Nephron (organoid): Measurements from ENCODE around the gene CNST.
A peak's percentile ranks its signal among the peaks of the same experiment; 100 is the strongest.

ENCODE experiments used
- H3K27ac Mint-ChIP-seq, 3 experiments: 2 replicates each; pipeline ENCODE4 v1.8.0; 2020; ENCODE audit warnings: mixed read lengths in 3 of 3, mild to moderate bottlenecking in 2 of 3, moderate library complexity in 1 of 3
- H3K27me3 Mint-ChIP-seq: 2 replicates; pipeline ENCODE4 v1.8.0; 2021; ENCODE audit warnings: low read depth, mild to moderate bottlenecking, moderate library complexity, mixed read lengths
- H3K36me3 Mint-ChIP-seq: 2 replicates; pipeline ENCODE4 v1.8.0; 2020; ENCODE audit warnings: low read depth, mixed read lengths
- H3K4me1 Mint-ChIP-seq: 2 replicates; pipeline ENCODE4 v1.8.0; 2020; ENCODE audit warnings: mixed read lengths
- H3K4me3 Mint-ChIP-seq, 3 experiments: 2 replicates each; pipeline ENCODE4 v1.8.0; 2020; ENCODE audit warnings: mild to moderate bottlenecking in 3 of 3, mixed read lengths in 3 of 3, moderate library complexity in 2 of 3
- H3K9me3 Mint-ChIP-seq: 2 replicates; pipeline ENCODE4 v1.8.0; 2020; ENCODE audit warnings: mixed read lengths
- CTCF ChIP-seq, 3 experiments: fragments of 200-600 bp; sonication (generic); IDR thresholded peaks; one replicate each; pipeline ENCODE4 v1.5.0; 2021; ENCODE audit warnings: antibody characterized with exemption in 3 of 3; ENCODE audit not compliant: unreplicated experiment in 3 of 3

CNST gene

GRCh38 chr1:246566128-246566812 lies at the start of gene CNST, which contains the start of gene TFB2M:
Gene CNST (plus strand): TSS chr1:246566456. CDS start chr1:246591563, 25,107 bp downstream.
Gene TFB2M (minus strand): TSS chr1:246566261. CDS start chr1:246566138, 123 bp downstream.
- Mint-ChIP-seq H3K27me3 (no peaks in the 10 kb centered on the region), H3K4me1 (peaks cover 25% of the 10 kb centered on the region), H3K27ac (peak within 1 kb of the TSS; percentile 84 to 98 (median 98)), H3K4me3 (peak within 1 kb of the TSS; percentile 99 to 100 (median 99)), H3K36me3 (no peaks in the 10 kb centered on the region), H3K9me3 (no peaks in the 10 kb centered on the region)
- TF ChIP-seq CTCF (IDR thresholded peaks at IDR 0.05; ENCODE audit: unreplicated experiment in 3 of 3): no peak

- Mint-ChIP-seq H3K9me3 (peaks cover 33% of the 10 kb centered on the region), H3K36me3 (no peaks in the 10 kb centered on the region), H3K27ac (no peak overlapping the region), H3K4me3 (no peak overlapping the region), H3K4me1 (no peaks in the 10 kb centered on the region), H3K27me3 (peaks cover 7% of the 10 kb centered on the region)
- TF ChIP-seq CTCF (IDR thresholded peaks at IDR 0.05; ENCODE audit: unreplicated experiment in 3 of 3): no peak
These were observed 48.9 kb upstream of the CNST start for GRCh38 chr1:246517391-246517790.

GRCh38 chr1:246518456-246519205 lies 47.6 kb upstream of the CNST start:
- no peak for TF ChIP-seq CTCF (IDR thresholded peaks at IDR 0.05; ENCODE audit: unreplicated experiment in 3 of 3)
- H3K27me3 Mint-ChIP-seq: peaks cover 4% of the 10 kb centered on the region
- no peaks in the 10 kb centered on the region for H3K36me3 Mint-ChIP-seq
- peaks cover 33% of the 10 kb centered on the region for H3K9me3 Mint-ChIP-seq
- H3K27ac Mint-ChIP-seq: no peak overlapping the region
- H3K4me3 Mint-ChIP-seq: no peak overlapping the region
- H3K4me1 Mint-ChIP-seq: no peaks in the 10 kb centered on the region

GRCh38 chr1:246519514-246519913 lies 46.7 kb upstream of the CNST start:
- Mint-ChIP-seq H3K27ac (no peak overlapping the region), H3K36me3 (no peaks in the 10 kb centered on the region), H3K27me3 (peaks cover 4% of the 10 kb centered on the region), H3K4me1 (no peaks in the 10 kb centered on the region), H3K9me3 (peaks cover 29% of the 10 kb centered on the region), H3K4me3 (no peak overlapping the region)
- TF ChIP-seq CTCF (IDR thresholded peaks at IDR 0.05; ENCODE audit: unreplicated experiment in 3 of 3): no peak

- Mint-ChIP-seq H3K36me3 (no peaks in the 10 kb centered on the region), H3K9me3 (peaks cover 21% of the 10 kb centered on the region), H3K4me1 (no peaks in the 10 kb centered on the region), H3K27ac (no peak overlapping the region), H3K27me3 (peaks cover 10% of the 10 kb centered on the region), H3K4me3 (no peak overlapping the region)
- no peak for TF ChIP-seq CTCF (IDR thresholded peaks at IDR 0.05; ENCODE audit: unreplicated experiment in 3 of 3)
These were observed 39.9 kb upstream of the CNST start for GRCh38 chr1:246526380-246526779.
